Astrocyte (in vitro differentiated cells and primary cell): Measurements from ENCODE around the gene FYN. TPM values are rescaled to one million over a fixed set of nuclear protein-coding genes. Genes with fewer than 3 reads are reported as not detected.
A peak's percentile ranks its signal among the peaks of the same experiment; 100 is the strongest.

ENCODE experiments used
- DNase-seq: peaks from one replicate; pipeline ENCODE4 v3.0.0-alpha.2; 2010; ENCODE audit warnings: low read depth
- FAIRE-seq: peaks from 2 replicates; lab custom pipeline; 2011; peaks lifted over from hg19 to GRCh38; lab: Jason Lieb, UNC
- H2AFZ ChIP-seq: 2 replicates; pipeline ENCODE4 v1.6.0; 2012; ENCODE audit warnings: low read depth, low read length, inconsistent platforms
- H3K27ac ChIP-seq: 2 replicates; pipeline ENCODE4 v1.5.1; 2011; ENCODE audit warnings: low read depth, low read length, inconsistent platforms
- H3K27me3 ChIP-seq: 2 replicates; pipeline ENCODE4 v1.6.0; 2011; ENCODE audit warnings: low read length, inconsistent platforms; ENCODE audit not compliant: insufficient read depth
- H3K36me3 ChIP-seq: 2 replicates; pipeline ENCODE4 v1.5.1; 2011; ENCODE audit warnings: low read length, inconsistent platforms; ENCODE audit not compliant: insufficient read depth
- H3K4me1 ChIP-seq: 2 replicates; pipeline ENCODE4 v1.5.1; 2011; ENCODE audit warnings: low read length, inconsistent platforms; ENCODE audit not compliant: insufficient read depth
- H3K4me2 ChIP-seq: 2 replicates; pipeline ENCODE4 v1.6.0; 2012; ENCODE audit warnings: low read length, inconsistent platforms
- H3K4me3 ChIP-seq: 2 replicates; pipeline ENCODE4 v1.5.1; 2011; ENCODE audit warnings: low read depth, mild to moderate bottlenecking, low read length, inconsistent platforms; ENCODE audit not compliant: insufficient read depth
- H3K79me2 ChIP-seq: 2 replicates; pipeline ENCODE4 v1.6.0; 2012; ENCODE audit warnings: mild to moderate bottlenecking, low read length, inconsistent platforms; ENCODE audit not compliant: insufficient read depth
- H3K9ac ChIP-seq: 2 replicates; pipeline ENCODE4 v1.6.0; 2012; ENCODE audit warnings: mild to moderate bottlenecking, low read length, inconsistent platforms
- H3K9me3 ChIP-seq: 2 replicates; pipeline ENCODE4 v1.5.1; 2012; ENCODE audit warnings: low read depth, mild to moderate bottlenecking, low read length, inconsistent platforms; ENCODE audit not compliant: insufficient read depth
- H4K20me1 ChIP-seq: 2 replicates; pipeline ENCODE4 v1.6.0; 2012; ENCODE audit warnings: low read length, inconsistent platforms; ENCODE audit not compliant: insufficient read depth
- H3K27ac Mint-ChIP-seq: one replicate; pipeline ENCODE4 v1.8.0; 2021; ENCODE audit warnings: mild to moderate bottlenecking, mixed read lengths; ENCODE audit not compliant: unreplicated experiment
- H3K27me3 Mint-ChIP-seq: one replicate; pipeline ENCODE4 v1.8.0; 2021; ENCODE audit warnings: low read depth, mixed read lengths; ENCODE audit not compliant: unreplicated experiment
- H3K36me3 Mint-ChIP-seq: one replicate; pipeline ENCODE4 v1.8.0; 2021; ENCODE audit warnings: low read depth, mixed read lengths; ENCODE audit not compliant: unreplicated experiment
- H3K4me1 Mint-ChIP-seq: one replicate; pipeline ENCODE4 v1.8.0; 2021; ENCODE audit warnings: low read depth, mixed read lengths; ENCODE audit not compliant: unreplicated experiment
- H3K4me3 Mint-ChIP-seq: one replicate; pipeline ENCODE4 v1.8.0; 2021; ENCODE audit warnings: mild to moderate bottlenecking, moderate library complexity, mixed read lengths; ENCODE audit not compliant: unreplicated experiment
- H3K9me3 Mint-ChIP-seq: one replicate; pipeline ENCODE4 v1.8.0; 2021; ENCODE audit warnings: mild to moderate bottlenecking, mixed read lengths; ENCODE audit not compliant: unreplicated experiment
- EZH2 ChIP-seq: IDR thresholded peaks from 2 replicates; pipeline ENCODE4 v1.6.1; 2012; ENCODE audit warnings: mild to moderate bottlenecking, low read length, inconsistent platforms; ENCODE audit not compliant: insufficient read depth
- total RNA-seq: library from RNA; stranded (reverse); gene quantifications from 2 replicates; pipeline ENCODE4 v1.2.1, GENCODE V29; 2021
- TF ChIP-seq, protein P1 (sequence below): IDR thresholded peaks from 2 replicates; pipeline ENCODE4 v1.5.1; 2011; ENCODE audit warnings: low read depth, mild to moderate bottlenecking, inconsistent platforms, low read length, moderate library complexity; ENCODE audit not compliant: insufficient read depth

Gene FYN
- total RNA-seq, 1 donor from 2014 or later = 167 TPM

DNA sequence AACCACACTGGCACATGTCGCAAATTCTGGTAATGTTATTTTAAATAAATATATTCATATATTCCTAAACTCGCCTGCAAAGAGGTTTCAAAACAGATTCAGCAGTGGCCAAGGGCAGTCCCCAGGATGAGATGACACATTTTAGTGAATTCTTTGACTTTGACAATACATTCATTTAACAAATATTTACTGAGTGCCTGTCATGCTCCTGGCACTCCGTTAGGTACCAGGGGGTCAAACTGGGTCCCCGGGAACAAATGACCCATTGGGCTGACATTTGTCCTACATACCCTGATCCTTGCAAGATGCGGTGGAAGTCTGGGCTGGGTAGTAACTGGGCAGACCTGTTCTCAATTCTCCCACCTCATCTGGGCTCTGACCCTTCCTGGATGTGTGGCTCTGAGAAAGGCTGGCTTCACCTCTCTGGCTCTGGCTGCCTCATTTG is 74.9 kb downstream of the FYN start:
- no peaks in the 10 kb centered on the region for H3K9me3 ChIP-seq
- H3K27ac Mint-ChIP-seq = no peak overlapping the region
- H4K20me1 ChIP-seq = no peaks in the 10 kb centered on the region
- no peaks in the 10 kb centered on the region for H3K9me3 Mint-ChIP-seq
- peaks cover 19% of the 10 kb centered on the region for H3K4me1 ChIP-seq
- H3K27me3 ChIP-seq = no peaks in the 10 kb centered on the region
- H2AFZ ChIP-seq = no peak overlapping the region
- no peak overlapping the region for H3K4me3 Mint-ChIP-seq
- H3K4me1 Mint-ChIP-seq = peaks cover 38% of the 10 kb centered on the region
- no peak overlapping the region for H3K9ac ChIP-seq
- no peak overlapping the region for H3K27ac ChIP-seq
- no peak for FAIRE-seq
- no peak overlapping the region for H3K4me2 ChIP-seq
- no peaks in the 10 kb centered on the region for H3K27me3 Mint-ChIP-seq
- no peak overlapping the region for H3K4me3 ChIP-seq
- H3K79me2 ChIP-seq = peaks cover 57% of the 10 kb centered on the region
- no peak for TF ChIP-seq EZH2
- TF ChIP-seq, protein P1, sequence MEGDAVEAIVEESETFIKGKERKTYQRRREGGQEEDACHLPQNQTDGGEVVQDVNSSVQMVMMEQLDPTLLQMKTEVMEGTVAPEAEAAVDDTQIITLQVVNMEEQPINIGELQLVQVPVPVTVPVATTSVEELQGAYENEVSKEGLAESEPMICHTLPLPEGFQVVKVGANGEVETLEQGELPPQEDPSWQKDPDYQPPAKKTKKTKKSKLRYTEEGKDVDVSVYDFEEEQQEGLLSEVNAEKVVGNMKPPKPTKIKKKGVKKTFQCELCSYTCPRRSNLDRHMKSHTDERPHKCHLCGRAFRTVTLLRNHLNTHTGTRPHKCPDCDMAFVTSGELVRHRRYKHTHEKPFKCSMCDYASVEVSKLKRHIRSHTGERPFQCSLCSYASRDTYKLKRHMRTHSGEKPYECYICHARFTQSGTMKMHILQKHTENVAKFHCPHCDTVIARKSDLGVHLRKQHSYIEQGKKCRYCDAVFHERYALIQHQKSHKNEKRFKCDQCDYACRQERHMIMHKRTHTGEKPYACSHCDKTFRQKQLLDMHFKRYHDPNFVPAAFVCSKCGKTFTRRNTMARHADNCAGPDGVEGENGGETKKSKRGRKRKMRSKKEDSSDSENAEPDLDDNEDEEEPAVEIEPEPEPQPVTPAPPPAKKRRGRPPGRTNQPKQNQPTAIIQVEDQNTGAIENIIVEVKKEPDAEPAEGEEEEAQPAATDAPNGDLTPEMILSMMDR = no peak
- DNase-seq = no peak
- H3K36me3 ChIP-seq = no peaks in the 10 kb centered on the region
- H3K36me3 Mint-ChIP-seq = peaks cover 6% of the 10 kb centered on the region

DNA sequence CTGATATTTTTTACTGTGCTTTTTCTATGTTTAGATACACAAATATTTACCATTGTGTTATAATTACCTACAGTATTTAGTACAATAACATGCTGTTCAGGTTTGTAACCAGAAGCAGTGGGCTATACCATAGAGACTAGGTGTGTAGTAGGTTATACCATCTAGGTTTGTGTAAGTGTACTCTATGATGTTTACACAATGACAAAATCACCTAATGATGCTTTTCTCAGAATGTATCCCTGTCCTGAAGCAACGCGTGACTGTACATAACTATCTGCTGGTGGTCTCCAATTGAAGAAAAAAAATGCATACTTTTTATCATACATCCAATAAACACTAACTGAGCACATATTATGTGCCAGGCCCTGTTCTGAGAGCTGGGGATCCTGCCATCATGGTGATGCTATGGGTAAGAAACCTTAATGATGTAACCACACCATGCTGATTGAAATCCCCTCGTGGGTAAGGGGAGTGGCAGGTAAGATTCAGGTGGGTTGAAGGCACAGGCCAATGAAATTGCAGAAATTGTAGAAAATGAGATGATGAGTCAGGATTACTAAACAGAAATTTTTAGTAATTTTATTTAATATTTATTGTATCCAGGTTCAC is 76.8 kb downstream of the FYN start:
- no peak overlapping the region for H3K4me3 ChIP-seq
- H3K4me1 ChIP-seq = peaks cover 22% of the 10 kb centered on the region
- Mint-ChIP-seq H3K36me3 (peaks cover 6% of the 10 kb centered on the region), H3K4me1 (peaks cover 46% of the 10 kb centered on the region), H3K27me3 (no peaks in the 10 kb centered on the region), H3K4me3 (no peak overlapping the region), H3K27ac (peak overlapping the region; percentile 29), H3K9me3 (no peaks in the 10 kb centered on the region)
- TF ChIP-seq, protein P1 = no peak
- TF ChIP-seq EZH2 = no peak
- no peak overlapping the region for H3K4me2 ChIP-seq
- H3K27ac ChIP-seq = no peak overlapping the region
- no peak for FAIRE-seq
- H3K9ac ChIP-seq = no peak overlapping the region
- H2AFZ ChIP-seq = no peak overlapping the region
- no peaks in the 10 kb centered on the region for H3K27me3 ChIP-seq
- H3K9me3 ChIP-seq = no peaks in the 10 kb centered on the region
- peaks cover 3% of the 10 kb centered on the region for H4K20me1 ChIP-seq
- no peak for DNase-seq
- no peaks in the 10 kb centered on the region for H3K36me3 ChIP-seq
- H3K79me2 ChIP-seq = peaks cover 66% of the 10 kb centered on the region

DNA sequence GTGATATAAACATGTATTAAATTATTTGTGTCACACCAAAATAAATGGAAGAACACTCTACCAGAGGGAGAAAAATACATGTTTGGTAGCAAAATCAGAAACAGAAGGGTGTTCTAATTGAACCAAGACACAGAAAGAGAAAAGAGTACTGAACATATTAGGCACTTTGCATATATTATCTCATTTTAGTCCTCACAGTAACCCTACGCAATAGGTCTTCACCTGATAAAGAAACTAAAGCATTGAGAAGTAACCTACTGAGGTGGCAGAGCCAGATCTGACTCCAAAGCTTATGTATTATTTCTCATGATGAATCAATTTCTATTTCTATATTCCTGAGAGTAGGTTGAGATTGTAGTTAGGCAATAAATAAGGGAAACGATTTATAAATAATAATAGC is 77.7 kb downstream of the FYN start:
- H3K9ac ChIP-seq = no peak overlapping the region
- Mint-ChIP-seq H3K36me3 (peaks cover under 1% of the 10 kb centered on the region), H3K4me3 (no peak overlapping the region), H3K27me3 (no peaks in the 10 kb centered on the region), H3K4me1 (peaks cover 52% of the 10 kb centered on the region), H3K27ac (no peak overlapping the region), H3K9me3 (no peaks in the 10 kb centered on the region)
- FAIRE-seq (no peak), DNase-seq (no peak)
- H3K36me3 ChIP-seq = no peaks in the 10 kb centered on the region
- H3K27me3 ChIP-seq = no peaks in the 10 kb centered on the region
- no peak overlapping the region for H3K4me3 ChIP-seq
- peaks cover 4% of the 10 kb centered on the region for H4K20me1 ChIP-seq
- no peak overlapping the region for H2AFZ ChIP-seq
- TF ChIP-seq, protein P1 = no peak
- TF ChIP-seq EZH2 = no peak
- no peaks in the 10 kb centered on the region for H3K9me3 ChIP-seq
- H3K4me2 ChIP-seq = no peak overlapping the region
- no peak overlapping the region for H3K27ac ChIP-seq
- H3K4me1 ChIP-seq = peaks cover 17% of the 10 kb centered on the region
- H3K79me2 ChIP-seq = peaks cover 65% of the 10 kb centered on the region
